SK-N-SH treated with all-trans-retinoic acid at 6 μM for 48 hours (cell line): ENCODE data around the gene CALN1.

Source experiments
- CREB5 ChIP-seq: fragments of 250-450 bp; sonication (Bioruptor Pico); IDR thresholded peaks from 2 replicates; pipeline ENCODE4 v1.5.1; 2020; ENCODE audit warnings: low read depth, mild to moderate bottlenecking, moderate library complexity
- GLIS3 ChIP-seq: fragments of 250-450 bp; sonication (Bioruptor Pico); IDR thresholded peaks from 2 replicates; pipeline ENCODE4 v1.5.0; 2020; ENCODE audit warnings: mild to moderate bottlenecking, moderate library complexity
- ISL1 ChIP-seq: fragments of 250-450 bp; sonication (Bioruptor Pico); IDR thresholded peaks from 2 replicates; pipeline ENCODE4 v2.1.2; 2022; ENCODE audit warnings: mild to moderate bottlenecking, moderate library complexity
- PPARA ChIP-seq: fragments of 250-450 bp; sonication (Bioruptor Pico); IDR thresholded peaks from 2 replicates; pipeline ENCODE4 v1.5.0; 2020; ENCODE audit warnings: mild to moderate bottlenecking, borderline replicate concordance
- SNAI2 ChIP-seq: fragments of 250-450 bp; sonication (Bioruptor Pico); IDR thresholded peaks from 2 replicates; pipeline ENCODE4 v1.5.0; 2020; ENCODE audit warnings: mild to moderate bottlenecking, moderate library complexity
- TOX ChIP-seq: fragments of 250-450 bp; sonication (Bioruptor Pico); IDR thresholded peaks from 2 replicates; pipeline ENCODE4 v1.8.0; 2021; ENCODE audit warnings: mild to moderate bottlenecking, moderate library complexity, borderline replicate concordance
- ZFP3 ChIP-seq: fragments of 250-450 bp; sonication (Bioruptor Pico); IDR thresholded peaks from 2 replicates; pipeline ENCODE4 v1.5.0; 2020; ENCODE audit warnings: mild to moderate bottlenecking, moderate library complexity

GRCh38 chr7:72112992-72113391 is 299.1 kb downstream of the CALN1 start:
- TF ChIP-seq ZFP3 (CRISPR knock-in tag) (no peak), GLIS3 (CRISPR knock-in tag) (no peak), TOX (CRISPR knock-in tag) (no peak), SNAI2 (CRISPR knock-in tag) (no peak), ISL1 (CRISPR knock-in tag) (no peak), CREB5 (CRISPR knock-in tag) (no peak), PPARA (CRISPR knock-in tag) (no peak)
